IMR-90 (cell line): Measurements from ENCODE around the gene NUP88.

Source experiments
- BHLHE40 ChIP-seq: fragments of 150-350 bp; IDR thresholded peaks from 2 replicates; pipeline ENCODE4 v1.6.1; 2016; ENCODE audit warnings: mild to moderate bottlenecking, low read depth, low read length
- MAFK ChIP-seq: IDR thresholded peaks from 2 replicates; pipeline ENCODE4 v1.6.1; 2012; ENCODE audit warnings: low read depth, low read length, improper control_type of control experiment
- MXI1 ChIP-seq: IDR thresholded peaks from 2 replicates; pipeline ENCODE4 v1.6.1; 2012; ENCODE audit warnings: low read depth, mild to moderate bottlenecking, low read length, moderate library complexity, borderline replicate concordance
- NFE2L2 ChIP-seq: fragments of 150-350 bp; IDR thresholded peaks from 2 replicates; pipeline ENCODE4 v1.6.1; 2016; ENCODE audit warnings: low read depth, mild to moderate bottlenecking, low read length
- POLR2A ChIP-seq: IDR thresholded peaks from 2 replicates; pipeline ENCODE4 v1.6.1; 2012; ENCODE audit warnings: mild to moderate bottlenecking, low read depth, low read length
- RAD21 ChIP-seq: IDR thresholded peaks from 2 replicates; pipeline ENCODE4 v1.6.1; 2012; ENCODE audit warnings: low read length, improper control_type of control experiment
- RCOR1 ChIP-seq: IDR thresholded peaks from 2 replicates; pipeline ENCODE4 v1.6.1; 2012; ENCODE audit warnings: mild to moderate bottlenecking, low read length, improper control_type of control experiment; ENCODE audit not compliant: insufficient replicate concordance
- SMC3 ChIP-seq: fragments of 150-350 bp; IDR thresholded peaks from 2 replicates; pipeline ENCODE4 v1.6.1; 2016; ENCODE audit warnings: low read depth, mild to moderate bottlenecking, antibody characterized with exemption, low read length, moderate library complexity
- TF ChIP-seq, protein P1 (sequence below): conservative IDR thresholded peaks from 2 replicates; pipeline ENCODE4 v1.5.1; 2012; ENCODE audit warnings: mild to moderate bottlenecking, low read depth, low read length, improper control_type of control experiment

DNA sequence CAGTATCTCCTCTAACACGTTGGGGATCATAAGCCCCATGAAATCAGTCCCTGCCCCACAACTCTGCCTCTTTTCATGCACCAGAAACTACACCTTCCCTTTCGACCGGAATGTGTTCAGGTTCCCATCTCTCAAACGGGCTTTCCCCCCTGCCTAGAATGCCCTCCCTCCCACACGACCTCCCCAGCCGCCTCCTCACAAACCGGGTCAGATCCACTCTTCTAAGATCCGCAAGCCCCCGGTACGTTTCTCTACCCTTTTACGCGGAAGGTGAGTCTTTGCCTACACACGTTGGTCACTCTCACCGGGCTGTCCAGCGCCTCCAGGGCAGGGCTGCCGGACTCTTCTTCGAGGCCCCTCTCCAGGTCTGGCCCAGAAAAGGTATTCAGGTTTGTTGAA lies 48.6 kb upstream of the NUP88 start:
- TF ChIP-seq BHLHE40 (no peak), SMC3 (no peak), NFE2L2 (no peak), RAD21 (no peak), POLR2A (no peak), RCOR1 (no peak), MAFK (no peak), MXI1 (no peak)
- TF ChIP-seq, protein P1, sequence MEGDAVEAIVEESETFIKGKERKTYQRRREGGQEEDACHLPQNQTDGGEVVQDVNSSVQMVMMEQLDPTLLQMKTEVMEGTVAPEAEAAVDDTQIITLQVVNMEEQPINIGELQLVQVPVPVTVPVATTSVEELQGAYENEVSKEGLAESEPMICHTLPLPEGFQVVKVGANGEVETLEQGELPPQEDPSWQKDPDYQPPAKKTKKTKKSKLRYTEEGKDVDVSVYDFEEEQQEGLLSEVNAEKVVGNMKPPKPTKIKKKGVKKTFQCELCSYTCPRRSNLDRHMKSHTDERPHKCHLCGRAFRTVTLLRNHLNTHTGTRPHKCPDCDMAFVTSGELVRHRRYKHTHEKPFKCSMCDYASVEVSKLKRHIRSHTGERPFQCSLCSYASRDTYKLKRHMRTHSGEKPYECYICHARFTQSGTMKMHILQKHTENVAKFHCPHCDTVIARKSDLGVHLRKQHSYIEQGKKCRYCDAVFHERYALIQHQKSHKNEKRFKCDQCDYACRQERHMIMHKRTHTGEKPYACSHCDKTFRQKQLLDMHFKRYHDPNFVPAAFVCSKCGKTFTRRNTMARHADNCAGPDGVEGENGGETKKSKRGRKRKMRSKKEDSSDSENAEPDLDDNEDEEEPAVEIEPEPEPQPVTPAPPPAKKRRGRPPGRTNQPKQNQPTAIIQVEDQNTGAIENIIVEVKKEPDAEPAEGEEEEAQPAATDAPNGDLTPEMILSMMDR: no peak
